ENCODE results near the gene POU6F1.
"Not testable (repeated sequence)": the region's sequence is repeated elsewhere in the genome, so short reads cannot be mapped to it uniquely, and the experiment has no call there.

- not testable (repeated sequence) for TF ChIP-seq CTCF (conservative IDR thresholded peaks at IDR 0.05; ENCODE audit: low read depth, low read length); EZH2 (IDR thresholded peaks at IDR 0.05; ENCODE audit: low read length, unreplicated experiment); EZH2phosphoT487 (IDR thresholded peaks at IDR 0.05; ENCODE audit: borderline replicate concordance, low read length)
Observed at GRCh38 chr12:51227112-51227511, 9.2 kb upstream of the POU6F1 start.

Measured in PC-3 (cell line).